Vagina (tissue), 2 donors: ENCODE measurements around the gene MAMDC2. TPM values are rescaled to one million over a fixed set of nuclear protein-coding genes. Genes with fewer than 3 reads are reported as not detected.
"Not testable (repeated sequence)": the region's sequence is repeated elsewhere in the genome, so short reads cannot be mapped to it uniquely, and the experiment has no call there.

Source experiments
- DNase-seq, 2 donors: peaks; one replicate each; pipeline ENCODE4 v3.0.0-alpha.2; 2017; ENCODE audit errors: extremely low spot score in 2 of 2
- H3K27ac ChIP-seq: fragments of 200-600 bp; sonication (generic); one replicate; pipeline ENCODE4 v1.5.1; 2019
- H3K27me3 ChIP-seq: fragments of 200-600 bp; sonication (generic); one replicate; pipeline ENCODE4 v1.5.1; 2019
- H3K36me3 ChIP-seq, 2 donors: fragments of 200-600 bp; sonication (generic); one replicate each; pipeline ENCODE4 v1.5.1; 2017 to 2019
- H3K4me1 ChIP-seq: fragments of 200-600 bp; sonication (generic); one replicate; pipeline ENCODE4 v1.5.1; 2019
- H3K4me3 ChIP-seq, 2 donors: fragments of 200-600 bp; sonication (generic); 1 replicate in 1 of 2; 2 replicates in 1 of 2; pipeline ENCODE4 v1.5.1; 2016 to 2019
- H3K9me3 ChIP-seq: fragments of 200-600 bp; sonication (generic); one replicate; pipeline ENCODE4 v1.5.1; 2019
- POLR2A ChIP-seq, 2 donors: fragments of 450-650 bp; IDR thresholded peaks; one replicate each; pipeline ENCODE4 v1.6.1; 2017; ENCODE audit warnings: antibody characterized with exemption in 2 of 2, mild to moderate bottlenecking in 2 of 2, moderate library complexity in 2 of 2
- POLR2AphosphoS5 ChIP-seq, 2 donors: sonication (generic); formaldehyde crosslinking; IDR thresholded peaks; one replicate each; pipeline ENCODE4 v1.9.0; 2017; ENCODE audit warnings: antibody characterized with exemption in 2 of 2, mild to moderate bottlenecking in 2 of 2, low read depth in 1 of 2; ENCODE audit not compliant: insufficient read depth in 1 of 2
- intact Hi-C: fragments of 100-400 bp; cut with DNase I; formaldehyde crosslinking; loops from one replicate; pipeline ENCODE4 v1.15.1; 2023
- total RNA-seq: library from RNA; depleted of rRNA; stranded (reverse); fragments of >200 nt; gene quantifications from one replicate; pipeline ENCODE4 v1.2.3, GENCODE V29; 2016
- TF ChIP-seq, protein P1 (sequence below), 3 experiments: fragments of 450-650 bp in 2 of 3; fragments of 200-600 bp in 1 of 3; sonication (generic) in 1 of 3; IDR thresholded peaks; one replicate each; pipeline ENCODE4 v1.5.1; 2017 to 2019; ENCODE audit warnings: antibody characterized with exemption in 3 of 3, mild to moderate bottlenecking in 2 of 3, moderate library complexity in 2 of 3

MAMDC2 gene
- total RNA-seq, 1 donor from 2014 or later = 38.5 TPM

DNA sequence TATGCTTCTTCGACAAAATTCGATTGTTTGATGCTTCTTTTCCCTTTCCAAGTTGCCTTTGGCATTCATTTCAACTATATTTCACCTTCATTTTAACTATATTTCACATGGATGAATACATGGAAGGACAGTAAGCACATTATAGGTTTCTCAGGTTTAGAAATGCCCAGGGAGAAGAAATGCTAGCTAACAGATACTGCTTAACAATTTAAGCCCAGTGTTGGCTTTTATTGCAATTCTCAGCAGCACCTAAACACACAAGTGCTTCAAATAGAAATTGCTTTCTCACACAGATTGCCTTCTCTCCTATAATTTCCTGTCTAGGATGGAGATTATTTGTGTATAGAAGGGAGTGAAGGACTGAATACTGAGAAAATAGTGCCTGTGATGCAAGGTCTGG lies 185.0 kb downstream of the MAMDC2 start:
- no peaks in the 10 kb centered on the region for H3K27me3 ChIP-seq
- no peaks in the 10 kb centered on the region for H3K9me3 ChIP-seq
- no peak overlapping the region for H3K27ac ChIP-seq
- H3K4me3 ChIP-seq = no peak overlapping the region
- no peaks in the 10 kb centered on the region for H3K36me3 ChIP-seq
- no peaks in the 10 kb centered on the region for H3K4me1 ChIP-seq
- intact Hi-C loops = no loop called here
- TF ChIP-seq POLR2A (IDR thresholded peaks at IDR 0.05) (no peak), POLR2AphosphoS5 (IDR thresholded peaks at IDR 0.05; ENCODE audit: insufficient read depth in 1 of 2, low read depth in 1 of 2) (no peak)
- TF ChIP-seq, protein P1, sequence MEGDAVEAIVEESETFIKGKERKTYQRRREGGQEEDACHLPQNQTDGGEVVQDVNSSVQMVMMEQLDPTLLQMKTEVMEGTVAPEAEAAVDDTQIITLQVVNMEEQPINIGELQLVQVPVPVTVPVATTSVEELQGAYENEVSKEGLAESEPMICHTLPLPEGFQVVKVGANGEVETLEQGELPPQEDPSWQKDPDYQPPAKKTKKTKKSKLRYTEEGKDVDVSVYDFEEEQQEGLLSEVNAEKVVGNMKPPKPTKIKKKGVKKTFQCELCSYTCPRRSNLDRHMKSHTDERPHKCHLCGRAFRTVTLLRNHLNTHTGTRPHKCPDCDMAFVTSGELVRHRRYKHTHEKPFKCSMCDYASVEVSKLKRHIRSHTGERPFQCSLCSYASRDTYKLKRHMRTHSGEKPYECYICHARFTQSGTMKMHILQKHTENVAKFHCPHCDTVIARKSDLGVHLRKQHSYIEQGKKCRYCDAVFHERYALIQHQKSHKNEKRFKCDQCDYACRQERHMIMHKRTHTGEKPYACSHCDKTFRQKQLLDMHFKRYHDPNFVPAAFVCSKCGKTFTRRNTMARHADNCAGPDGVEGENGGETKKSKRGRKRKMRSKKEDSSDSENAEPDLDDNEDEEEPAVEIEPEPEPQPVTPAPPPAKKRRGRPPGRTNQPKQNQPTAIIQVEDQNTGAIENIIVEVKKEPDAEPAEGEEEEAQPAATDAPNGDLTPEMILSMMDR (IDR thresholded peaks at IDR 0.05) = no peak
- no peak for DNase-seq

DNA sequence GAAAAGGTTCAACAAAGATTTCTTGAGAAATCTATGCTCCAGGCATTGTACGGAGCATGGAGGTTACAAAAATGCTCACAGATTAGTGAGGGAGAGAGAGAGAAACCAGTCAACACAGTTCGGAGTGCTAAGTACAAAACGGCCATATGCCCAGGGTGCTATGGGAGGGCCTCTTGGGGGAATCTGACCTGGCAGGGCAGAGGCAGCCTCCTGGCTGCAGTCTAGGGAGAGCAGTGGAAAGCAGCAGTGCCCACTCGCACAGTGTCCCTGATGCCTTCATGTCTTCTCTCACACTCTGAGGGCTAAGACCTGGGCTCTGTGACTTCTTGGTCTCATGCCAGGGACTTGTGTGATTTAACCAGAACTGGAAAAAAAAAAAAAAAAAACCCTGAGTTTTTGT lies 185.4 kb downstream of the MAMDC2 start:
- intact Hi-C loops = no loop called here
- H3K27me3 ChIP-seq = no peaks in the 10 kb centered on the region
- no peak overlapping the region for H3K4me3 ChIP-seq
- no peak for DNase-seq
- no peak overlapping the region for H3K27ac ChIP-seq
- no peaks in the 10 kb centered on the region for H3K4me1 ChIP-seq
- TF ChIP-seq POLR2AphosphoS5 (IDR thresholded peaks at IDR 0.05; ENCODE audit: insufficient read depth in 1 of 2, low read depth in 1 of 2) (no peak), POLR2A (IDR thresholded peaks at IDR 0.05) (no peak)
- TF ChIP-seq, protein P1 (IDR thresholded peaks at IDR 0.05) = no peak
- no peaks in the 10 kb centered on the region for H3K9me3 ChIP-seq
- H3K36me3 ChIP-seq = no peaks in the 10 kb centered on the region

DNA sequence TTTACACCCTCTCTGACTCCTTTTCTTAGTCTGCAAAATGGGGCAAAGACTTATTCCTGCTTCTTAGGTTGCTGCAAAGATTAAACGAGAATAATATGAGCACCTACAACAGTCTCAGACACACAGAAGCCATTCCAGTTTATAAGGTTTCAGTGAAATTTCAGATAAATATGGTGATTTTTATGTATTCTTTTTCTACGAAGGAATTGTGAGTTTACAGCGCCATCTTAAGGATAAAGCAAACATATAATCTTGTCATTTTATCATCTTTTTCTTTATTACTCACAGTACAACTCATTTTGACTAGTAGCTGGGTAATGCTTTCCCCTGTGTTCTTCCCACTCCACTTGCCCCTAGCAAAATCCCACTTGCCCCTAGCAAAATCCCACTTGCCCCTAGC lies 185.9 kb downstream of the MAMDC2 start:
- intact Hi-C loops = no loop called here
- Histone ChIP-seq H3K9me3 (no peaks in the 10 kb centered on the region), H3K4me1 (no peaks in the 10 kb centered on the region), H3K4me3 (no peak overlapping the region), H3K36me3 (no peaks in the 10 kb centered on the region), H3K27me3 (no peaks in the 10 kb centered on the region), H3K27ac (no peak overlapping the region)
- TF ChIP-seq POLR2A (IDR thresholded peaks at IDR 0.05) (no peak), POLR2AphosphoS5 (IDR thresholded peaks at IDR 0.05; ENCODE audit: insufficient read depth in 1 of 2, low read depth in 1 of 2) (no peak)
- DNase-seq = no peak

DNA sequence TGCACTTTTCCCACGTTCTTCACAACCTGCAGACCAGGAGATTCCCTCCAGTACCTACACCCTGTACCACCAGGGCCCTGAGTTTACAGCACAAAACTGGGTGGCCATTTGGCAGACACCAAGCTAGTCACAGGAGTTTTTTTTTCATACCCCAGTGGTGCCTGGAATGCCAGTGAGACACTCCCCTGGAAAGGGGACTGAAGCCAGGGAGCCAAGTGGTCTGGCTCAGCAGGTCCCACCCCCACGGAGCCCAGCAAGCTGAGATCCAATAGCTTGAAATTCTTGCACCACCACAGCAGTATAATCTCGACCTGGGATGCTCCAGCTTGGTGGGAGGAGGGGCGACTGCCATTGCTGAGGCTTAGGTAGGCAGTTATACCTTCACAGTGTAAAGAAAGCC lies 188.8 kb downstream of the MAMDC2 start:
- Histone ChIP-seq H3K27ac (no peak overlapping the region), H3K27me3 (no peaks in the 10 kb centered on the region), H3K9me3 (no peaks in the 10 kb centered on the region), H3K4me3 (no peak overlapping the region), H3K4me1 (no peaks in the 10 kb centered on the region), H3K36me3 (no peaks in the 10 kb centered on the region)
- no peak for TF ChIP-seq POLR2AphosphoS5 (IDR thresholded peaks at IDR 0.05; ENCODE audit: insufficient read depth in 1 of 2, low read depth in 1 of 2)
- TF ChIP-seq, protein P1 (IDR thresholded peaks at IDR 0.05) = no peak
- no peak for TF ChIP-seq POLR2A (IDR thresholded peaks at IDR 0.05)
- intact Hi-C loops = no loop called here
- no peak for DNase-seq

DNA sequence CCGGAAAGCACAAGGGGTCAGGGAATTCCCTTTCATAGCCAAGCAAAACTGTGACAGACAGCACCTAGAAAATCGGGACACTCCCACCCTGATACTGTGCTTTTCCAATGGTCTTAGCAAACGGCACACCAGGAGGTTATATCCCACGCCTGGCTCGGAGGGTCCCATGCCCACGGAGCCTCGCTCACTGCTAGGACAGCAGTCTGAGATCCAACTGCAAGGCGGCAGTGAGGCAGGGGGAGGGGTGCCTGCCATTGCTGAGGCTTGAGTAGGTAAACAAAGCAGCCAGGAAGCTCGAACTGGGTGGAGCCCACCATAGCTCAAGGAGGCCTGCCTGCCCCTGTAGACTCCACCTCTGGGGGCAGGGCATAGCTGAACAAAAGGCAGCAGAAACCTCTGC lies 190.6 kb downstream of the MAMDC2 start:
- intact Hi-C loops, DNase-seq, H3K36me3 ChIP-seq, H3K4me3 ChIP-seq, H3K9me3 ChIP-seq, H3K27ac ChIP-seq, H3K27me3 ChIP-seq, H3K4me1 ChIP-seq: not testable (repeated sequence)

DNA sequence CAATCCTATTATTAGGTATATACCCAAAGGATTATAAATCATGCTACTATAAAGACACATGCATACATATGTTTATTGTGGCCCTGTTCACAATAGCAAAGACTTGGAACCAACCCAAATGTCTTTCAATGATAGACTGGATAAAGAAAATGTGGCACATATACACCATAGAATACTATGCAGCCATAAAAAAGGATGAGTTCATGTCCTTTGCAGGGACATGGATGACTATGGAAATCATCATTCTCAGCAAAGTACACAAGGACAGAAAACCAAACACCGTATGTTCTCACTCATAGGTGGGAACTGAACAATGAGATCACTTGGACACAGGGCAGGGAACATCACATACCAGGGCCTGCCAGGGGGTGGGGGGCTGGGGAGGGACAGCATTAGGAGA lies 202.3 kb downstream of the MAMDC2 start:
- DNase-seq, intact Hi-C loops: not testable (repeated sequence)

DNA sequence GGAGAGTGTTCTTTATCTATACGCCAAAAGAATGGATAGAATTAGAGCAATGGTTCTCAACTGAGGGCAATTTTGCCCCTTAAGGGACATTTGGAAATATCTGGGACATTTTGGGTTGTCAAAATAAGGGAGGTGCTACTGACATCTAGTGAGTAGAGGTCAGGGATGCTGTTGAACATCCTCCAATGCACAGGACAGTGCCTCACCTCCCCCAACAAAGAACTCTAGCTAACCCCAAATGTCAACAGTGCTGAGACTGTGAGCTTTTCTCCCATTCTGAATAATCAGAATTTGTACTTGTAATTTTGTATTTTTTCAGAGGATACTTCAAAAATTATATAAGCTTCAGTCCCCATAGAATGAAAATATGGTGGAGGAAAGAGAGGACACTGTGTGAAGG lies 206.6 kb downstream of the MAMDC2 start:
- Histone ChIP-seq H3K27me3 (no peaks in the 10 kb centered on the region), H3K27ac (no peak overlapping the region), H3K4me1 (peaks cover 2% of the 10 kb centered on the region), H3K9me3 (no peaks in the 10 kb centered on the region), H3K4me3 (no peak overlapping the region), H3K36me3 (no peaks in the 10 kb centered on the region)
- no peak for DNase-seq
- TF ChIP-seq POLR2AphosphoS5 (IDR thresholded peaks at IDR 0.05; ENCODE audit: insufficient read depth in 1 of 2, low read depth in 1 of 2) = no peak
- TF ChIP-seq, protein P1 (IDR thresholded peaks at IDR 0.05) = no peak
- TF ChIP-seq POLR2A (IDR thresholded peaks at IDR 0.05) = no peak
- intact Hi-C loops = no loop called here

More for the DNA sequence above, 202.3 kb downstream of the MAMDC2 start:
- H3K9me3 ChIP-seq, H3K27ac ChIP-seq, H3K4me3 ChIP-seq, H3K4me1 ChIP-seq, H3K27me3 ChIP-seq, H3K36me3 ChIP-seq: not testable (repeated sequence)
